GM12892 (cell line): ENCODE measurements around the gene FERMT3.

ENCODE experiments used
- POLR2AphosphoS5 ChIP-seq: IDR thresholded peaks from 2 replicates; pipeline ENCODE4 v1.6.1; 2011; ENCODE audit warnings: low read depth, low read length, control low read depth
- TAF1 ChIP-seq: IDR thresholded peaks from 2 replicates; pipeline ENCODE4 v1.6.1; 2011; ENCODE audit warnings: low read depth, mild to moderate bottlenecking, control low read depth, low read length, borderline replicate concordance

- TF ChIP-seq POLR2AphosphoS5 (no peak), TAF1 (no peak)
Measured at GRCh38 chr11:64192434-64192833, 14.1 kb upstream of the FERMT3 start.
